A172 (cell line): ENCODE results near the gene NSRP1. TPM values are rescaled to one million over a fixed set of nuclear protein-coding genes. Genes with fewer than 3 reads are reported as not detected.
"Not testable (repeated sequence)": the region's sequence is repeated elsewhere in the genome, so short reads cannot be mapped to it uniquely, and the experiment has no call there.

Source experiments
- DNase-seq: peaks from one replicate; pipeline ENCODE4 v3.0.0-alpha.2; 2015; ENCODE audit warnings: low spot score
- total RNA-seq: library from RNA; depleted of rRNA; stranded (reverse); fragments of >200 nt; shearing (Covaris generic); gene quantifications from 2 replicates; pipeline ENCODE4 v1.2.3, GENCODE V29; 2014

NSRP1 gene
- total RNA-seq, 1 experiment from 2014 or later: 16.6 TPM

- DNase-seq: no peak
These were observed 71.0 kb downstream of the NSRP1 start for GRCh38 chr17:30187573-30187972.

DNA sequence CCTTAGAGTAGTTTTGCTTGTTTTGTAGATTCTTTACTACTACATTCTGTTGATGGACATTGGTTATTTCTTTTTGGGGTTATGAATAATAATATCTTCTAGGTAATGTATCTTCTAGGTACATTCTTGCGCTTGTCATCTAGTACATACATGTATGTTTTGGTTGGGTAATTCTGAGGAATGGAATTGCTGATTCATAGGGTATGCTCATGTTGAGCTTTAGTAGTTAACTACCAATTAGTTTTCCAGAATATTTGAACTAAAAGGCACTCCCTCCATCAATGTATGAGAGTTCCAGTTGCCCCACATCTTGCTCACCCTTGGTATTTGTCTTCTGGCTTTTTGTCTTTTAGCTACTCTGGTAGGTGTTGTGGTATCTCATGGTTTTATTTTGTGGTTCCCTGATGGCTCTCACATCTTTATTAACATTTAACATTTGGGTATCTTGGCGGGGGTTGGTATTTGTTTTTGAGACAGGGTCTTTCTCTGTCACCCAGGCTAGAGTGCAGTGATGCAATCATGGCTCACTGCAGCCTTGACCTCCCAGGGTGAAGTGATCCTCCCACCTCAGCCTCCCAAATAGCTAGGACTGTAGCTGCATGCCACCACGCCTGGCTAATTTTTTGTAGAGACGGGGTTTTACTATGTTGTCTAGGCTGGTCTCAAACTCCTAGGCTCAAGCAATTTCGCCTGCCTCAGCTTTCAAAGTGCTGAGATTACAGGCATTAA is 71.8 kb downstream of the NSRP1 start:
- DNase-seq: no peak

GRCh38 chr17:30191072-30191471 is 74.5 kb downstream of the NSRP1 start:
- DNase-seq: no peak

DNA sequence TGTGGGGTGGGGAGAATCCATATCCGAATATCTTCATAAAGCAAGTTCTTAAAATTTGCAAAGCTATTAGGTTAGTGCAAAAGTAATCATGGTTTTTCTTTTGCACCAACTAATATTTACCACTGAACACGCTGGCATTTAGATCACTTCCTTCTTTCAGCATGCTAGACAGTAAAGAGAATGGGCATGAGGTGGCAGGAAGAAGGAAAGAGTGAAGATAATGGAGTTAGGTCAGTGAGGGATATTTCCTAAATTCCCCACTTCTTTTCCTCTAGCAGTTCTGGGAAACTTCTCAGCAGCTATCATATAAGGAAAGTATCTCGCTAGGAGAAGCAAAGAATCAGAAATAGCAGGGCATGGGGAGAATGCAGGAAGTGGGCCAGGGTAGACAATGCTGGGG is 79.9 kb downstream of the NSRP1 start:
- no peak for DNase-seq

- DNase-seq: no peak
These were observed 80.8 kb downstream of the NSRP1 start for GRCh38 chr17:30197416-30197815.

- no peak for DNase-seq
These were observed 83.0 kb downstream of the NSRP1 start for GRCh38 chr17:30199600-30199999.

DNA sequence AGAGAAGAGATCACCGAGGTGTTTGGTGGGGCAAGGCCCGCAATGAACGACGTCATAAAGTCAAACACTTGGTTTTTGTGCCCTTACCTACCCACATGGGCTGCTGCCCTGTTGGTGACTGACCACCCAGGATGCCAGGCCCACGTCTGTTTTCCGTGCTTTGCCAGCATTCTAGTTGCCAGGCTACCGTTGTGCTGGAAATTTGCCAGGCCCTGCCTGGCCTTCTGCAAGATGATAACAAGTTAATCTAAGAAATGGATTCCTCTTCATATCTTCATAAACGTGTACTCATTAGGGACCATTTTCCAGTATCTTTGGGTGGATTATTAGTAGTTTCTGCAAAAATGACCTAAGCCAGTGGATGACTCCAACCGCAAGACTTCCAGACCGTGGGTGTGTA is 83.5 kb downstream of the NSRP1 start:
- no peak for DNase-seq

DNA sequence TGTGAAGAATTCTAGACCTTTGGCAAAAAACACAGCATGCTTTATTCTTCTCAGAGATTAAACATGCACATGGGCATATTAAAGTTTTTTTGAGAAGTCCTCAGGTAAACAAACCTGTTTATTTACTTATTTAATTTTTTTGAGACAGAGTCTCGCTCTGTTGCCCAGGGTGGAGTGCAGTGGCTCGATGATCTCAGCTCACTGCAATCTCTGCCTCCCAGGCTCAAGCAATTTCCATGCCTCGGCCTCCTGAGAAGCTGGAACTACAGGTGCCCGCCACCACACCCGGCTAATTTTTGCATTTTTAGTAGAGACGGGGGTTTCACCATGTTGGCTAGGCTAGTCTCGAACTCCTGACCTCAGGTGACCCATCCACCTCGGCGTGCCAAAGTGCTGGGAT is 84.0 kb downstream of the NSRP1 start:
- not testable (repeated sequence) for DNase-seq

- DNase-seq: no peak
These were observed 86.9 kb downstream of the NSRP1 start for GRCh38 chr17:30203471-30203981.

GRCh38 chr17:30207655-30208054 is 91.0 kb downstream of the NSRP1 start:
- DNase-seq: no peak

- DNase-seq: no peak
These were observed 91.6 kb downstream of the NSRP1 start for GRCh38 chr17:30208214-30208613.

- DNase-seq: no peak
These were observed 93.3 kb downstream of the NSRP1 start for GRCh38 chr17:30209930-30210329.

DNA sequence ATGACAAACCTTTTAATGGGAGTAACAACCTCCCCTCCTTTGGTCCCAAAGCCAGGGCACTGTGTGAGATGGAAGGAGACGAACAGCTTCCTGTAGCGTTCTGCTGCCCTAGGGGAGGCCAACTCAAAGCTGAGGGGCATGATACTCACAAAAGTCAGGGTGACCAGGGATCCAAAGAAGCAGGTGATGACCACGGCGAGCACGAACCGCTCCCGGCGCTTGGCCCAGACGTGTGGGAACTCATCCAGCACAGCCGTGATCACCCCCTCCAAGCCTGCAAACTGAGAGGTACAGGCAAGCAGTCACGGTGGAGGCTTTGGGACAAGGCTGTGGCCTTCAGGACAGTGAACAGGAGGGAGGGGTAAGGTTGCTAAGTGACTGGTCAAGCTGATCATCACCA is 93.8 kb downstream of the NSRP1 start:
- DNase-seq: no peak

DNA sequence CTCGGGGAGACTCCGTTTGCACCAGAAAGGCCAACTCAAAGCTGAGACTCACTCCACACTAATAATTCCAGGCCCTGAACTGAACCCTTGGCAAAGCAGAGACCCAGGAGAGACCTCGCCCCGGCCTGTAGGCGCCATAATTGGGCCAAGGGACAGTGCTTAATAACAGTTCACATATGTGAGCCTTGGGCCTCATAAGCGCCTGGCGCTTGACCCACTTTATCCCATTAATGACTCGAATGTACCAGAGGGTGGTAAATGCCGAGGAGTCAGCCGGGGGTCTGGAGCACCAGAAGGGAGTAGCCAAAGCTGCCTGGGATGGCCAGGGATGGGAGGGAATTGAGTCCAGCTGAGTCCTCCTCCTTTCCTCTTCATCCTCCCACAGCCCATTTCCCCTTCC is 94.3 kb downstream of the NSRP1 start:
- DNase-seq: no peak

GRCh38 chr17:30211371-30211770 is 94.8 kb downstream of the NSRP1 start:
- DNase-seq: no peak

- no peak for DNase-seq
These were observed 96.1 kb downstream of the NSRP1 start for GRCh38 chr17:30212750-30213149.

DNA sequence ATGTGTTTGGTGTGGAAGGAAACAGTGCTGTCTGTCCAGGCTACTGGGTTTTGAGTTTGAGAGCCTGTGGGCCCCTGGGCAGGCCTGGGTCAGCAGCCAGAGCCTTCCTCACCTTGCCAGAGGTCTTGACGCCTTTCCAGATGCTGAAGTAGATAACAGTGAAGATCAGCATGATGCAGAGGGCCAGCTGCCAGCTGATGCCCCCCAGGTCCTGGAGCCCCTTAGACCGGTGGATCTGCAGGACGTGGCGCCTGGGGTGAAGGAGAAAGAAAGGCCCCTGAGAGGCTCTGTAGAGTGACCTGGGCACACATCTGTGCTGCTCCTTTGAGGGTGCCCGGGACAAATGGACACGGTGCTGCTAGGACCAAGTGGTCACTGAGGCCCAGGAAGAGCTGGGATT is 100.4 kb downstream of the NSRP1 start:
- DNase-seq: no peak

- DNase-seq: no peak
These were observed 101.2 kb downstream of the NSRP1 start for GRCh38 chr17:30217746-30218245.

DNA sequence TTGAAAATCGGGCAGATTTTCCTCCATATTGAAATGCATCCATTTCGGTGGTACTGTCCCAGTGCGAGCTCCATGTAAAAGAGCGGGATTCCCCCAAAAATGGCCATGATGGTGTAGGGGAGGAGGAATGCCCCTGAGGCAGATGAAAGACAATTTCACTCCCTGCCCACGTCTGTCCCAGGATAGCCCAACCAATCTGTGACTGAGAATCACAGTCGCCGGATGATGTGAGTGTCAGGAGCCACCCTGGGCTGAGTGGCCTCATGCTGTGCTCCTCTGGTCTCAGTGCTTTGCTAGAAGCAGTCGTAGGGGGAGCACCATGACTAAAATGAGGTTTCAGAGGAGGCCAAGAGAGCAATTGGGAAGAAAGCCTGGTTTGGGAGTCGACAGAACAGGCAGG is 102.2 kb downstream of the NSRP1 start:
- no peak for DNase-seq

DNA sequence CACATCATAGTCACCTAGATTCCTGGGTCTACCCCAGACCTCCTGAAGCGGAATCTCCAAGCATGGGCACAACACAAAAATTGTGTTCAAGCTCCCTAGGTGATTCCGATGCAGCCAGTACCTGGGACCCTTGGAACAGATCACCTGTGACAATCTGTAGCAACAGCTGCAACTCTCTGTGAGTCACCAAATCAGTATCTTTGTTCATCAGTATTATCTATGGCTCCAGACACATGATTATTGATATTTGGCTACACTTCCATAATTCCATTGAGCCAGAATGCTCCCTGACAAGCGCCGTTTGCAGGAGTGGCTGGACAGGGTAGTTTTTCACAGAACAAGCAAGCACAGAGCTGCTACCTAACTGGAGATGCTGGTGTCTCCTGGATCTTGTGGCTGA is 102.7 kb downstream of the NSRP1 start:
- no peak for DNase-seq

GRCh38 chr17:30219833-30220232 is 103.2 kb downstream of the NSRP1 start:
- no peak for DNase-seq

DNA sequence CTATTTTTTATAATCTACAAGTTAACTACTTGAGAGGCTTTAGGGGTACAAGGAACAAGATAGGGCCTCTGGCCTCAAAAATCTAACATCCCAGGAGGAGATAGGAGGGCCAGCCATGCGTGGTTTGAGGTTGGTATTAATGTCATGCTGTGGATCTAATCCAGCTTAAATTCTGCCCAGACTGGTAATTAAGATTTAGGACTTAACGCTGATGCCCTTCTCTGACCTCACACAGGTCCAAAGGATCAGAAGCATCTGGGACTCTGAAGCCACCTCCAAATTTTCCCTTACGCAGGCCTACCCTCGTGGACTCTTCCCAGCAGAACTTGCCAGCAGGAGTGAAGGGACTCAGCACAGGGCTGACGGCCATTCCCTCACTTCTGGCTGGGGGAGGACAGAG is 103.8 kb downstream of the NSRP1 start:
- no peak for DNase-seq

- no peak for DNase-seq
These were observed 104.7 kb downstream of the NSRP1 start for GRCh38 chr17:30221346-30221745.

DNA sequence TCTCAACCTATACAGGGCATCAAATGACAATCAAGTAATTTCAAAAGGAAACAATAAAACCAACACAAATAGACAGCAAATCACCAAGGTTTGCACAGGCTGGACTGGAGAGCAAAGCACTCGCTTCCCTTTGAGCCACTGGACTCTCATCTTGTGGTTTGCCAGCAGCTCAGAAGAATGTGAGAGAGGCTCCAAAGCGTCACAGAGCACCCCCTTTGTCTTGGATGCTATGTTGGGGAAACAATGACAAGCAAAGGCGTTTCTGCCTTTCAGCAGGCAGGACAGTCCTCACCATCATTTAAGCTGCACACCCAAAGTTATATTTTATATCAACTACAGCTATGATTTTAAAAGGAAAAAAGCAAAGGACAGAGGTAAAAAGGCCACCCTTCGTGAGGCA is 105.6 kb downstream of the NSRP1 start:
- no peak for DNase-seq
